Measurements from ENCODE around the gene PI4K2B.
"Not testable (repeated sequence)": the region's sequence is repeated elsewhere in the genome, so short reads cannot be mapped to it uniquely, and the experiment has no call there.

The PI4K2B gene

DNA sequence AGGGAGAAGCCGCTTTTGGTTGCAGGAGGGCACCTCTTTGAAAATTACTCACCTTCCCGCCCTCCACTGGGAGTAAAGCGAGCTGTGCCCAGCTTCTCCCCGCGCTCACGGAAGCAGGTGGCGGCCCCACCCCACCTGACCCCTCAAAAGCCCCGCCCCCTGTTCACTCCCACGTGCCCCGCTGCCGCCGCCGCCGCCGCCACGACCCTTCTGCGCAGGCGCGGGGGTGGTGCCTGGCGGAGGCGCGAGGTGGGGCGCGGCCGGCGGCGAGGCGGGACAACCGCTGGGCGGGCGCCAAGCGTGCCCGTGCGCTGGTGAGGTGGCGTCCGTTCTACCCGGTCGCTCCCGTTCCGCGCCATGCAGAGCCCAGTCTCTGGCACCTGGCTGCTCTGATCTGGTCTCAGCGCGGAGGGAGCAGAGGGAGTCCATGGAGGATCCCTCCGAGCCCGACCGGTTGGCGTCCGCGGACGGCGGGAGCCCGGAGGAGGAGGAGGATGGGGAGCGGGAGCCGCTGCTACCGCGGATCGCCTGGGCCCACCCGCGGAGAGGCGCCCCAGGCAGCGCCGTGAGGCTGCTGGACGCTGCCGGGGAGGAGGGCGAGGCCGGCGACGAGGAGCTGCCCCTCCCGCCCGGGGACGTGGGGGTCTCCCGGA is at the start of gene PI4K2B:
TSS of gene PI4K2B (plus strand) at position 297 of the 653 bp plus-strand sequence. CDS start at position 428, 131 bp downstream.
- DNase-seq (ENCODE audit: low read depth) = peak; percentile 59

DNA sequence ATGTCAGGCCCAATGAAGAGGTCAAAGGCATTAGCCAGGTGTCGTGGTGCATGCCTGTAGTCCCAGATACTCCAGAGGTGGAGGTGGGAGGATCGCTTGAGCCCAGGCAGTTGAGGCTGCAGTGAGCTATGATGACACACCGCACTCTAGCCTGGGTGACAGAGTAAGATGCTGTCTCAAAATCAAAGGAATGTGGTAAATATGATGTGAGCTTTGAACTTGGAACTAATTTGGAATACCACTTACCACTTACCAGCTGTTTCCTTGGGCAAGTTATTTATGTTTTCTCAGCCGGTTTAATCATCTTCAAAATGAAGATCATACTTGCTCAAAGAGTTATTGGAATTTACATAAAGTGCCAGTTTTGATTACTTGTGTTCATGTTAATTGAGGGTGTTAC is 49.8 kb upstream of the PI4K2B start:
- DNase-seq (ENCODE audit: low read depth) = no peak

DNA sequence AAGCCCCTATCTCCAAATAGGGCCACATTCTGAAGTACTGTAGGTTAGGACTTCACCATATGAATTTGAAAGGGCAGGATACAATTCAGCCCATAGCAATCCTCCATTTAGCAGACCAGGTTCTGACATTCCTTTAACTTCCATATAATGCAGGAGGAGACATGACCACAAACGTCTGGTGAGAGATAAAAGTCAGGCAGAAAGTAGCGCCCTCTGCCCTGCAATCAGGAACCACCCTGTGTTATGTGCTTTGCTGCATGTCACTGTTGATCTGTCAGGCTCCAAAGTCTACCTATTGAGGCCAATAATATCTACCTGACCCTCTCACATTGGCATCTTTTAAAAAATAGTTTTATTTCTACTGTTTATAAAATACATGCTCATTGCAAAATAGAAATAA is 43.4 kb upstream of the PI4K2B start:
- DNase-seq (ENCODE audit: low read depth) = no peak

GRCh38 chr4:25198713-25199112 is 35.1 kb upstream of the PI4K2B start:
- DNase-seq (ENCODE audit: low read depth) = no peak

GRCh38 chr4:25207997-25208396 is 25.8 kb upstream of the PI4K2B start:
- DNase-seq (ENCODE audit: low read depth) = no peak

DNA sequence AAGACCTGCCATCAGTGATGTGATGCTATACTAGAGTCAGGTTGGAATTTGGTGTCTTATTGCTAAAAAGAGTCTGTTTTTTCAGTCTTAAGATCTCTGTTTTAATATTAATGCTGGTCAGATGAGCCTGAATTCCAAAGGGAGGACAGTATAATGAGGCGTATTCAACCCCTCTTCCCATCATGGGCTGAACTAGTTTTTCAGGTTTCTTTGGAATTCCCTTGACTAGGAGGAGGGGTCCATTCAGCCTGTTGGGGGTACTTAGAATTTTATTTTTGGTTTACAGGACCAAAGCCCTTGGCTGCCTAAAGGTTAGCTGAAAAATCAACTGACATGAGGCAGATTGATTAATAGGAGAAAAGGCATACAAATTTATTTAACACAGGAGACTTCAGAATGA is 24.1 kb upstream of the PI4K2B start:
- DNase-seq (ENCODE audit: low read depth) = no peak

- DNase-seq (ENCODE audit: low read depth) = no peak
Measured at GRCh38 chr4:25211721-25212120, 22.1 kb upstream of the PI4K2B start.

DNA sequence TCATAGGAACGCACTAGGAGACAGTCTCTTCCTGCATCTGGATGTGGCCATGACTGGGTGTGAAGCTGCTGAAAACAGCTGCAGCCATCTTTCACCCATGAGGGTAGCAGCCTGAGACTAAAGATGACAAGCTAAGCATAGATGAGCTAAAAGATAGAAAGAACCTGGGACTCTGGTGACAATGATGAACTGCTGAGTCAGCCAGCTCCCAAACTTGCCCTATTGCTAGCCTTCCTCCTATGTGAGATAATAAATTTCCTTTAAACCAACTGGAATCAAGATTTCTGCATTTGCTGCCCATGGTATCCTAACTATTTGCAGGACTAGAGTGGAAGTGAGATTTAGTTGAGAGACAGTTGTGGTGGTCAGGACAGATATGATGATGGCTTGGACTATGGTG is 21.0 kb upstream of the PI4K2B start:
- DNase-seq (ENCODE audit: low read depth) = no peak

DNA sequence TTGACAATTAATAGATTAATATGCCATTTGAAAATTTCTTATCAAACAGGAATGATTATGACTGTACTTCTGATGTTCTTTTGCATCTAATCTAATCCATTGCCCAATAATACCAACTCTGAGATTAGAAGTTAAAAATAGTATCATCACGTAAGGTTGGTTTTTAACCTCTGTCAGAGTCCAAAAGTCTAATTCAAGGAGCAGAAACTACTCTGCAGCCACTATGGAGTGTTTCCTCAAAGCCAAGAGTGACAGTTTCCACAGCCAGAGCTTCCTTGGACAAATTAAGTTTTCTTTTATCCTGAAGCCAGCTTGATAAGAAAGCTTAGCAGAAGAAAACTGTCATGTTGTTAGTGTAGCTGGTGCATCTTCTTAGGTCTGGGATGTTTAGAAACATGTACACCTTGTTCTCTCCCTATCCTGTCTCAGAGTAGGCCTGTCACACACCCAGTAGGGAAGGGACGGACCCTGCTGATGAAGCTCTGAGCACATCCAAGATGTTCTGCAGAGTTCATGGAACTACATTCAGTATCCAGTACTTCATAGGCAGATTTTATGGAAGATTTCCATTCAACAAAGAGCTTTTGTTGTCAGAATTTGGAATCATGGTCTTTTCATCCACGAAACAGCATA is 20.4 kb upstream of the PI4K2B start:
- DNase-seq (ENCODE audit: low read depth) = no peak

DNA sequence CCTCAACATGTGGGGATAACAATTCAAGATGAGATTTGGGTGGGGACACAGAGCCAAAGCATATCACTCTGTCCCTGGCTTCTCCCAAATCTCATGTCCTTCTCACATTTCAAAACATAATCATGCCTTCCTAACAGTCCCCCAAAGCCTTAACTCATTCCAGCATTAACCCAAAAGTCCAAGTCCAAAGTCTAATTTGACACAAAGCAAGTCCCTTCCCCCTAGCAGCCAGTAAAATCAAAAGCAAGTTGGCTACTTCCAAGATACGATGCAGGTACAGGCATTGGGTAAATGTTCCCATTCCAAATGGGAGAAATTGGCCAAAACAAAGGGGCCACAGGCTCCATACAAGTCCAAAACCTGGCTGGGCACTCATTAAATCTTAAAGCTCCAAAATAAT is 19.1 kb upstream of the PI4K2B start:
- DNase-seq (ENCODE audit: low read depth) = not testable (repeated sequence)

DNA sequence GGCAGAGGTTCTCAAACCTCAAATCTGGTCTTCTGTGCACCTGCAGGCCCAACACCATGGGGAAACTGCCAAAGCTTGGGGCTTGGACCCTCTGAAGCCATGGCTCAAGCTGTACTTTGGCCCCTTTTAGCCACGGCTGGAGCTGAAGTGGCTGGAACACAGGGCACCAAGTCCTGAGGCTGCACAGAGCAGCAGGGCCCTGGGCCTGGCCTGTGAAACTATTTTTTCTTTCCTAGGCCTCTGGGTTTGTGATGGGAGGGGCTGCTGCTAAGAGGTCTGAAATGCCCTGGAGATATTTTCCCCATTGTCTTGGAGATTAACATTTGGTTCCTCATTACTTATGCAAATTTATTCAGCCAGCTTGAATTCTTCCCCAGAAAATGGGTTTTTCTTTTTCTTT is 18.3 kb upstream of the PI4K2B start:
- no peak for DNase-seq (ENCODE audit: low read depth)

GRCh38 chr4:25221377-25221776 is 12.5 kb upstream of the PI4K2B start:
- no peak for DNase-seq (ENCODE audit: low read depth)

- no peak for DNase-seq (ENCODE audit: low read depth)
Measured at GRCh38 chr4:25223802-25224375, 9.9 kb upstream of the PI4K2B start.

- no peak for DNase-seq (ENCODE audit: low read depth)
Measured at GRCh38 chr4:25229804-25230203, 4.0 kb upstream of the PI4K2B start.

DNA sequence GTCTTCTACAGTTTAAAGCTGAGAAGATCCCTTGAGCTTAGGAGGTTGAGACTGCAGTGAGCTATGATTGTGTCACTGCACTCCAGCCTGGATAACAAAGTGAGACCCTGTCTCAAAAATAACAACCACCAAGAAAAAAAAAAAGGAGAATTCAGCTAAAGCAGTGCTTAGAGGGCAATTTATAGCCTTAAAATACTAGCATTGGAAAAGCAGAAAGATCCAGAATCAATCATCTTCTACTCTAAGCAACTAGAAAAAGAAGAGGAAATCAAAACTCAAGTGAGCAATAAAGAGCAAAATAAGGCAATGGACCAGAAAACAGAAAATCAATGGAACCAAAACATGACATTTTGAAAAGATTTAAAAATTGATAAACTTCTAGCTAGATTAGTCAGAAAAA is 639 bp upstream of the PI4K2B start:
- DNase-seq (ENCODE audit: low read depth) = no peak

DNA sequence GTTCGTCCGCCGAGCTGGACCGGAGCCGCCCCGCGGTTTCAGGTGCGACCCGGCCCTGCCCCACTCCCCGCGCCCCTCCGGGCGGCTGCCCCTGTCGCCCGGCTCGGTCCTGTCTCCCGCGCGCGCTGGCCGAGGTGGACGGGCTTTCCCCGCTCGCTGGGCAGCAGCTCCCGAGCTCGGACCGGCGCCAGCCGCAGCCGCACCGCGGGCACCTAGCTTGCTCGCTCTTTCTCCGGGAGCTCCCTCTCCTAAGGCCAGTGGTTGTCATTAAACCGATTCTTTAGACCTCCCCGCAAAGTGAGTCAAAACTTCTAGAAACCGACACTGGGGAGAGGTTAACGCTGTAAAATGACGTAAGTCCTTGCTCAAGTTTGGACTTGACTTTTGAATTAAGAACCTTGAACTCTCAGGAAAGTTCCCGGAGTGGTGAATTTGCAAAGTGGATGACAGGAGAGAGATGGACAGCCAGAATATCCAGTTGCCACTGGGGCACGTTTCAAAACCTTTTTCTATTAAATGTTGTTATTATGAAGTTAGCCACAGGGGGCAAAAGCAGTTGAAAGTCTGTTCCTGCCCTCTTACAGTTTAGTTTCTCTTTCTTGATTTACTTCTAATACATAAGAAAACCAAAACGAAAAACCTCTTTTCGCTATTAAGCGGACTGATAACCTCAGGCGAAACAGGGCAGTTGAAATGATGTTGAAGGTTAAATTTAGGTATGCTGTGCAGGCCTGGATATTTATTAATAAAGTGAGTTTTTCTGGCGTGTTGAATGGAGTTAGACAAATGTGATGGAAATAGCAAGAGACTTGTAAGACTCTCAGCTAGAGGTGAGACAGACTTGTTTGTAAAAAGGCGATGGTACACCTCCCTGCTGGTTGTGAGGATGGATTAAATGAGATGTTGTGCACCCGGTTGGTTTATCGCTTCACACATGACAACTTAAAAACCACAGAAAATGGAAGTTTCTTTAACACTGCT is 847 bp downstream of the PI4K2B start:
- DNase-seq (ENCODE audit: low read depth) = peak; percentile 74

GRCh38 chr4:25235401-25235800 is 1.6 kb downstream of the PI4K2B start:
- DNase-seq (ENCODE audit: low read depth) = no peak

- DNase-seq (ENCODE audit: low read depth) = not testable (repeated sequence)
Measured at GRCh38 chr4:25236030-25236429, 2.2 kb downstream of the PI4K2B start.

DNA sequence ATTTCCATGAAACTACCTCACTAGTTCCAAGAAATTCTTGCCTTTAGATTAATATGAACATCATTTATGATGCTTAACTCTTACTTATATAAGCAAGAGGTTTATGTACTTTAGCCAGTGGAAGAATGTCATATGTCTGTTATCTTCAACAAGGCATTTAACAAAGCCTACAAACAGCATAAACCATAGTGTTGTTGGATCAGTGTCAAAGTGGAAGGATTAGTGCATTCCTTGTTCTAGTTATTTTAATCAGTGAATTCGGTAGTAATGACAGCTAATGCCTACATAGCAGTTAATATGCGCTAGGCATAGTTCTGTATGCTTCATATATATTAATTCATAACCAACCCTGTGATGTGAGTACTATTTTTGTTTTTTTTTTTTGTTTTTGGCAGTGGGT is 3.1 kb downstream of the PI4K2B start:
- no peak for DNase-seq (ENCODE audit: low read depth)

DNA sequence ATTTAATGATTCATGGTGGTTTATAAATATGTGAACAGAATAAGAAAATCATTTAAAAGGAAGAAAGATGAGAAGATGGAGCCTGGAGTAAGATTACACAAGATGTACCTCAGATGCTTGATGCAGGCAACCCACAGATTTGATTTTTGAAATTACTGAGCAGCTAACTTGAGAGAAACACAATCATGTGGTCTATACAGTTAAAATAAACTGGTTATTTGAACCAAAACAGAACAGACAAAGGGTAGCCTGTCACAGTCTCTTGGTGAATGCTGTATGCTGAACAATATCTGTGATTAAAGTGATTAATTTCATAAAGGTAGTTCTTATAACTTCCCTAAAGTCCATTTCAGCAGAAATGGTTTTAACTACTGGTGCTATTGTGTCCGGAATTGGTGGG is 4.2 kb downstream of the PI4K2B start:
- no peak for DNase-seq (ENCODE audit: low read depth)

DNA sequence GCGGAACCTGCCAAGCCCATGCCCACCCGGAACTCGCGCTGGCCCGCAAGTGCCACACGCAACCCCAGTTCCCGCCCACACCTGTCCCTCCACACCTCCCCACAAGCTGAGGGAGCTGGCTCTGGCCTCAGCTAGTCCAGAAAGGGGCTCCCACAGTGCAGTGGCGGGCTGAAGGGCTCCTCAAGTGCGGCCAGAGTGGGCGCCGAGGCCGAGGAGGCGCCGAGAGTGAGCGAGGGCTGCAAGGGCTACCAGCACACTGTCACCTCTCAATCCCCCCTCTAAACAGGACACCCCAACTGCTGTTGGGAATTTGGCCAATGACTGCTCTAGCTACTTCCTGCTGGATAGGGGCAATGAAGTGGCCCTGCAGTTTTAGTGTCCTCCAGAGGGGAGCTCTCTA is 5.7 kb downstream of the PI4K2B start:
- DNase-seq (ENCODE audit: low read depth) = not testable (repeated sequence)

- DNase-seq (ENCODE audit: low read depth) = not testable (repeated sequence)
Measured at GRCh38 chr4:25240754-25241210, 6.9 kb downstream of the PI4K2B start.

All from fibroblast of the conjunctiva (primary cell).